ENCODE results near the gene FBXL17.

Gene FBXL17

DNA sequence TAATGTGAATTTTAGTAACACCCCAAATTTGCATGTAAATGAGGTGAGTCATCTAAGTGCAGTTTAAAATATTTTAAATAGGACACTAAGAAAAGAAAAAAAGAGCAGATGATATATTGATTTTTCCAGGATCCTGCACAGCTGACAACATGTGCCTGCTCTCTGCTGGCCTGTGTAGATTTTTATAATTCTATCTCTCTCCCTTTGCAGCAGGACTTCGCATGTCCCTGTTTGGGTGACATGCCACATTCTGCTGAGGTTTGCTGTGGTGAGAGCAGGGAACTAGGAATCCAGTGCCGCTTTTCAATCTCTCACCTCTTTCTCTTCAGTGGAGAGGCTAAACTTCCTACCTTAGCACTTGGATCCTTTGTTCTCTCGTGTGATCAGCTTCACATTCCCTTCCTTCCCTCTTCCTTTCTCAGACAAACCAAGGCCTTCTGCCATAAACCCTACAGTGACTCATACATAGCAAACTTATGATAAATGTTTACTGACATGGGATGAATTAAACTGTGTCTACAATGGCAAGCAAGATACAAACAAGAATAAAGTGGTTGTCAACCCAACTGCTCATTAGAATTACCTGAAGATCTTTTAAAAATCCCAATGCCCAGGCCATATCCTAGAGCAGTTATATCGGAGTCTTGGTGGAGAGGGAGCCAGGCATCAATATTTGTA, 512.3 kb downstream of the FBXL17 start:
- no peak for TF ChIP-seq FOXP2 (optimal IDR thresholded peaks at IDR 0.05; ENCODE audit: borderline replicate concordance, extremely low read depth, extremely low read length, insufficient read depth)
- no peak for TF ChIP-seq SIN3A (IDR thresholded peaks at IDR 0.05; ENCODE audit: borderline replicate concordance, insufficient read depth, low read length)
- no peak for TF ChIP-seq TAF1 (IDR thresholded peaks at IDR 0.05; ENCODE audit: borderline replicate concordance, insufficient read depth, low read length)

DNA sequence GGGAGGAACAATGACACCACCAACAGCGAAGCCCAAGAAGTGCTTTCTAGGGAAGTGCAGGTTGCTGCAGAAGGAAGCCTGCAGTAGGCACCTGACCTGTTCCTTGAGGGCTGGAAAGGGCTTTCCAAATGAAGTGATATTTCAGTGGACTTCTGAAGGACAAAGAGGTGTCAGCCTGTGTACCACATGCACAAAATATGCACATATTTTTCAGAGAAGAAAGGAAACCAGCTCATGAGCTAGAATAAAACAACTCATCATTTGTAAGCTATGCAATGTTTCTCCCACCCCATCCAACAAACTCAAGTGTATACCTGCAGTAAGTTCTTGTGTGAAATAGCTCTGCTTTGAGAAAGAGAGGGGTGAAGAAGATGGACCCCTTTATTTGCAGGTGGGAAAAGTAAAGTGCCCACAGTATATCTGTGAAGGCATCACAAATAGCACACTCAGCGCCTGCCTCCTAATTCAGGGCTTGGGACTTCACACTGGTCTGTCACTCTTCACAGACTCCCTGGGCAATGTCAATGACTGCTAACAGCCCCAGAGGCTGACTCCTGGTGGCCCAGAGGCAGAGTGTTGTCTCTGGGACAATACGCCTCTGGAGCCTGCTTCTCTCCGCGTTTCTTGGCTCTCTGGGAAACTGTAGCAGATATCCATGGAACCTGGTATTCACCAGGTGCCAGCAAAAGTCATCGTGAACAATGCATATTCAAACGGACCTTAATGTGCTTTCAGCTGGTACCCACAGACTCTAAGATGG, 513.1 kb downstream of the FBXL17 start:
- TF ChIP-seq POLR2AphosphoS5 (IDR thresholded peaks at IDR 0.05; ENCODE audit: low read depth, low read length) (no peak), SIN3A (IDR thresholded peaks at IDR 0.05; ENCODE audit: borderline replicate concordance, insufficient read depth, low read length) (no peak), FOXP2 (optimal IDR thresholded peaks at IDR 0.05; ENCODE audit: borderline replicate concordance, extremely low read depth, extremely low read length, insufficient read depth) (no peak), TAF1 (IDR thresholded peaks at IDR 0.05; ENCODE audit: borderline replicate concordance, insufficient read depth, low read length) (no peak)
- TF ChIP-seq, protein P1, sequence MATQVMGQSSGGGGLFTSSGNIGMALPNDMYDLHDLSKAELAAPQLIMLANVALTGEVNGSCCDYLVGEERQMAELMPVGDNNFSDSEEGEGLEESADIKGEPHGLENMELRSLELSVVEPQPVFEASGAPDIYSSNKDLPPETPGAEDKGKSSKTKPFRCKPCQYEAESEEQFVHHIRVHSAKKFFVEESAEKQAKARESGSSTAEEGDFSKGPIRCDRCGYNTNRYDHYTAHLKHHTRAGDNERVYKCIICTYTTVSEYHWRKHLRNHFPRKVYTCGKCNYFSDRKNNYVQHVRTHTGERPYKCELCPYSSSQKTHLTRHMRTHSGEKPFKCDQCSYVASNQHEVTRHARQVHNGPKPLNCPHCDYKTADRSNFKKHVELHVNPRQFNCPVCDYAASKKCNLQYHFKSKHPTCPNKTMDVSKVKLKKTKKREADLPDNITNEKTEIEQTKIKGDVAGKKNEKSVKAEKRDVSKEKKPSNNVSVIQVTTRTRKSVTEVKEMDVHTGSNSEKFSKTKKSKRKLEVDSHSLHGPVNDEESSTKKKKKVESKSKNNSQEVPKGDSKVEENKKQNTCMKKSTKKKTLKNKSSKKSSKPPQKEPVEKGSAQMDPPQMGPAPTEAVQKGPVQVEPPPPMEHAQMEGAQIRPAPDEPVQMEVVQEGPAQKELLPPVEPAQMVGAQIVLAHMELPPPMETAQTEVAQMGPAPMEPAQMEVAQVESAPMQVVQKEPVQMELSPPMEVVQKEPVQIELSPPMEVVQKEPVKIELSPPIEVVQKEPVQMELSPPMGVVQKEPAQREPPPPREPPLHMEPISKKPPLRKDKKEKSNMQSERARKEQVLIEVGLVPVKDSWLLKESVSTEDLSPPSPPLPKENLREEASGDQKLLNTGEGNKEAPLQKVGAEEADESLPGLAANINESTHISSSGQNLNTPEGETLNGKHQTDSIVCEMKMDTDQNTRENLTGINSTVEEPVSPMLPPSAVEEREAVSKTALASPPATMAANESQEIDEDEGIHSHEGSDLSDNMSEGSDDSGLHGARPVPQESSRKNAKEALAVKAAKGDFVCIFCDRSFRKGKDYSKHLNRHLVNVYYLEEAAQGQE (IDR thresholded peaks at IDR 0.05; ENCODE audit: insufficient read depth in 1 of 2, low read depth in 2 of 2, low read length in 2 of 2): no peak

DNA sequence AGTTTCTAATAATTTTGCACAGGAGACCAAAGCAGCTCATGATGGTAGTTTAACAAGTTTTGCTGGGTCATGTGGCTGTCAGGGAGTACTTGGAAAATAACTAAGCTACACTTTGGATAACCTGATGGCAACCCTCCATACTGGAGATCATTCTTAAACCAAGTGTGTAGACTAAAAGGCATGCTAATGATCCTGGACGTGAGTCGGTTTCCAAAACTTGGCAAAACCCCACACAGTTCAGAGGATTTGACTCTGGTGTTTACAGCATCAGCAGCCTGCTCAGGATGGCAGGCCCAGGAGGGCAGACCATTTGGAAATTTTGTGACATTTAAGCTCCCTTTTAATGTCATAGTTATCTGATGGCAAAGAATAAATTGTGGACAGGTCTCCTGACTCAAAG, 514.6 kb downstream of the FBXL17 start:
- TF ChIP-seq POLR2AphosphoS5 (IDR thresholded peaks at IDR 0.05; ENCODE audit: low read depth, low read length): no peak
- TF ChIP-seq SIN3A (IDR thresholded peaks at IDR 0.05; ENCODE audit: borderline replicate concordance, insufficient read depth, low read length): no peak
- TF ChIP-seq, protein P1 (IDR thresholded peaks at IDR 0.05; ENCODE audit: insufficient read depth in 1 of 2, low read depth in 2 of 2, low read length in 2 of 2): no peak
- no peak for TF ChIP-seq TAF1 (IDR thresholded peaks at IDR 0.05; ENCODE audit: borderline replicate concordance, insufficient read depth, low read length)
- no peak for TF ChIP-seq FOXP2 (optimal IDR thresholded peaks at IDR 0.05; ENCODE audit: borderline replicate concordance, extremely low read depth, extremely low read length, insufficient read depth)

DNA sequence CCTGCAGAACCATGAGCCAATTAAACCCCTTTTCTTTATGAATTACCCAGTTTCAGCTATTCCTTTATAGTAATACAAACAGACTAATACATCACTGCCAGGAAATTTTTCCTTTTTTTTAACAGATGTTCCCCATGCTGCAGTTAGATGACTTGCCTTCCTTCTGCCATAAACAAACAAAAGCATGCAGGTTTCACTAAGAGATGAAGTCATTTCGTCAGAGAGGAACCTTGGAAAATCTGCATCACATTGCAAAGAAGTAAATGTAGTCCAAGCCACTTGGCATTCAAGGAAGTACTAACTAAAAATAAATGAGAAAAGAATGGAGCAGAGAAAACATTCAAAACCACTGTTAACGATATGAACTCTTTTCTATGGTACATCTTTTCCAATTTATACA, 517.1 kb downstream of the FBXL17 start:
- TF ChIP-seq SIN3A (IDR thresholded peaks at IDR 0.05; ENCODE audit: borderline replicate concordance, insufficient read depth, low read length) (no peak), POLR2AphosphoS5 (IDR thresholded peaks at IDR 0.05; ENCODE audit: low read depth, low read length) (no peak), FOXP2 (optimal IDR thresholded peaks at IDR 0.05; ENCODE audit: borderline replicate concordance, extremely low read depth, extremely low read length, insufficient read depth) (no peak), TAF1 (IDR thresholded peaks at IDR 0.05; ENCODE audit: borderline replicate concordance, insufficient read depth, low read length) (no peak)

DNA sequence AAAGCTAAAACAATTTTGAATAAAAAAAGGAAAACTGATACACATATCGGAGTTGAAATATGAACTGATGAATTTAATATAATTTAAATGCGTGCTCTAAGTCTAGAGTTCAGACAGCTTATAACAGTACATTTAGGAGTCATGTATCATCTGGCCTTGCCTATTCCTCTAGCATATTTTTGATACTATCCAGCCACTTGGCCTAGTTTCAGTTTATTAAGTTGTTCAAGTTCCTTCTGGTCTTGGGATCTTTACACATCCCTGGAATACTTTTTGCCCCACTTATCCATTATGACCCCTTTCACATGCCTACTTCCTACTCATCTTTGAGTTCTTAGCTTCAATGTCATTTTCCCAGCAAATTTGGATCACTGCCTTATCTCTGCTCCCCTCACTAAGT, 518.8 kb downstream of the FBXL17 start:
- TF ChIP-seq TAF1 (IDR thresholded peaks at IDR 0.05; ENCODE audit: borderline replicate concordance, insufficient read depth, low read length) (no peak), FOXP2 (optimal IDR thresholded peaks at IDR 0.05; ENCODE audit: borderline replicate concordance, extremely low read depth, extremely low read length, insufficient read depth) (no peak), SIN3A (IDR thresholded peaks at IDR 0.05; ENCODE audit: borderline replicate concordance, insufficient read depth, low read length) (no peak), POLR2AphosphoS5 (IDR thresholded peaks at IDR 0.05; ENCODE audit: low read depth, low read length) (no peak)
- TF ChIP-seq, protein P1 (IDR thresholded peaks at IDR 0.05; ENCODE audit: insufficient read depth in 1 of 2, low read depth in 2 of 2, low read length in 2 of 2): no peak

DNA sequence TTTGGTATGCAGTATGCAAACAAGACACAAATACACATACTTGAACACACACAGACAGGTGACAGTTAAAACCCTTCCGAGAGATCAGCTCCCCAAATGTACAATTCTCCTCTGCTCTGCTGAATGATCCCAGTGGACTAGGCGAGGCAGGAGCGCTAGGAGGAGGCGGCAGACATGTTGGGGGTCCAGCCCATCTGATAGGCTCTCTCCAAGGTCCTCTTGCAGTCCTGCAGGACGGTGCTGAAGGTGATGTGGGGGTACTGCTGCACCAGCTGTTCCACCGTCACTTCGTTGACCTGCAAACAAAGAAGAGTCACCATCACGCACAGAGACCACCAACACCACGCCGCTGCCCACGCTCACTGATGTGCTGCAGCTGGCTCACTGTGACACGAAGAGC, 520.3 kb downstream of the FBXL17 start:
- TF ChIP-seq SIN3A (IDR thresholded peaks at IDR 0.05; ENCODE audit: borderline replicate concordance, insufficient read depth, low read length): no peak
- TF ChIP-seq, protein P1 (IDR thresholded peaks at IDR 0.05; ENCODE audit: insufficient read depth in 1 of 2, low read depth in 2 of 2, low read length in 2 of 2): 0 out of 4 replicates have a peak, but pooled peaks of 1 of the 2 experiments have one; percentile 56
- no peak for TF ChIP-seq POLR2AphosphoS5 (IDR thresholded peaks at IDR 0.05; ENCODE audit: low read depth, low read length)
- TF ChIP-seq TAF1 (IDR thresholded peaks at IDR 0.05; ENCODE audit: borderline replicate concordance, insufficient read depth, low read length): no peak
